AG10803 (cell line): ENCODE data around the gene ERC1.

Source experiments
- DNase-seq: peaks from one replicate; pipeline ENCODE4 v3.0.0; 2010; ENCODE audit warnings: low read depth
- H3K4me3 ChIP-seq: 2 replicates; pipeline ENCODE4 v1.5.1; 2011; ENCODE audit warnings: mild to moderate bottlenecking, low read length, control low read depth
- CTCF ChIP-seq: conservative IDR thresholded peaks from 2 replicates; pipeline ENCODE4 v1.5.1; 2011; ENCODE audit warnings: mild to moderate bottlenecking, low read length, control low read depth, inconsistent platforms

The ERC1 gene

GRCh38 chr12:1022032-1022970 is 31.3 kb downstream of the ERC1 start:
- no peak for DNase-seq
- no peak overlapping the region for H3K4me3 ChIP-seq
- TF ChIP-seq CTCF, result no peak

- TF ChIP-seq CTCF, result no peak
- H3K4me3 ChIP-seq, result no peak overlapping the region
- no peak for DNase-seq
Measured at GRCh38 chr12:1030779-1031178, 39.8 kb downstream of the ERC1 start.

DNA sequence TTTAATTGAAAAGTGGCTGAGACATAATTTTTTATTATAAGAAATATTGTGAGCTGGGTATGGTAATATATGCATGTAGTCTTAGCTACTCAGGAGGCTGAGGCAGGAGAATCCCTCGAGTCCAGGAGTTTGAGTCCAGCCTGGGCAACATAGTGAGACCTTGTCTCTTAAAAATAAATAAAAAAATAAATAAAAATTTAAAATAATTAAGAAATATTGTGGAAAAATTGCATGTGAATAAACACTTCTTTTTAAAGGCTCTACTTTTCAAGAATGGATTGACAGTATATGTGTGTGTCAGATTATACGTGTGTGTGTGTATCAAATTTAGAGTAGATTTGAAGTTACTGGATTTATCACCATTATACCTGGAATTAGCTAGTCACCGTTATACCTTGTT is 43.2 kb downstream of the ERC1 start:
- no peak for DNase-seq
- no peak overlapping the region for H3K4me3 ChIP-seq
- TF ChIP-seq CTCF, result no peak

DNA sequence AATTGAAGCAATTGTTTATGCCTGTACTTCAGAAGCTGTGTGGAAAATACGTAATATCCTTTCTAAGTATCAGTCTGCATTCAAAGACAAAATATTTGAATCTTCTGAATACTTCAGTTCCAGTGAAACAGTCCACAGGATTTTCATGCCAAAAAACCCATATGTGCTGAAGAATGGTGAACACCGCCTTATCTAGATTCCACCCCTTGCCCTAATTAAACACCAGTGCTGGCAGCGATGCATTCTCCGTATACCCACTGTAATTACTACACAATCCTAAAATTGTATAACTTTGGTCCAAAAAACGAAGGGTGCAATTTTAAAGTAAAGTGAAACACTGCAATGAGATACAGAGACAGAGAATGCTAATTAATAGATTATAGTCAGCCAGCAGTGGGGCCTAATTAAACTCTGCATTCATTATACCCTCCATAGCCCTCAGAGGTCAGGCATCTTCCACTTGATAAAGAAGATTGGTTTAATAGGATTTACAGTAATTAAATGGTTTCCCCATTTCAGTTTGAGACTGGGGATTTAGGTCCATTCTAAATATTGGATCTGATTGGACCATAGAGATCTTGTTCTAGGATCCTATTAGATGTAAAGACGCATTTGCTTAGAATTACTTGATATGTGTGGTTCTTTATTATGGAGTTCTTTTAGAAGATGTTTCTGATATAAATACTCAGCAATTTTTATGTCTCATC is 43.9 kb downstream of the ERC1 start:
- no peak for DNase-seq
- TF ChIP-seq CTCF, result no peak
- no peak overlapping the region for H3K4me3 ChIP-seq

GRCh38 chr12:1041478-1041877 is 50.5 kb downstream of the ERC1 start:
- H3K4me3 ChIP-seq, result no peak overlapping the region
- DNase-seq, result no peak
- no peak for TF ChIP-seq CTCF

DNA sequence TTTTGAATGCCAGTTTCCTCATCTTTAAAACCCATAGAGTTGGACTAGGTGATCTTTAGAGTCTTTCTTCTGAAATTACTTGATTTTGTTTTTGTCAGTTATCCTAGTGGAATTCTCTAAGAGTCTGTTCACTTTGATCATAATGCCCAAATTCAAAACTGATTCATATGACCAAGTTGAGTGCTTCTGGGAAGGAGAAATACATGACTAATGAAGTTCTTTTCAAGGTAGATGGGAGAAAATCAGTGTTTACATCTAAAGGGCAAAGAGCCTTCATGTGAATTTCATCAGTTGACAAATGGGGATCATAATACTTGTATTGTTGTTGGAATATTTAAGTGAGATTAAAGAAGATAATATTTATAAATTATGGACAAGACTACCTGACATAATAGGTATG is 53.2 kb downstream of the ERC1 start:
- H3K4me3 ChIP-seq, result no peak overlapping the region
- no peak for TF ChIP-seq CTCF
- DNase-seq, result no peak
